GM20431 (cell line): ENCODE measurements around the gene RGS2.

Source experiments
- in situ Hi-C: fragments of 300-500 bp; cut with MseI, MboI; formaldehyde crosslinking; loops from one replicate; pipeline ENCODE4 v1.15.0; 2020; ENCODE audit warnings: low sequenced_read_pairs; ENCODE audit not compliant: unreplicated experiment

The RGS2 gene, protein sequence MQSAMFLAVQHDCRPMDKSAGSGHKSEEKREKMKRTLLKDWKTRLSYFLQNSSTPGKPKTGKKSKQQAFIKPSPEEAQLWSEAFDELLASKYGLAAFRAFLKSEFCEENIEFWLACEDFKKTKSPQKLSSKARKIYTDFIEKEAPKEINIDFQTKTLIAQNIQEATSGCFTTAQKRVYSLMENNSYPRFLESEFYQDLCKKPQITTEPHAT

DNA sequence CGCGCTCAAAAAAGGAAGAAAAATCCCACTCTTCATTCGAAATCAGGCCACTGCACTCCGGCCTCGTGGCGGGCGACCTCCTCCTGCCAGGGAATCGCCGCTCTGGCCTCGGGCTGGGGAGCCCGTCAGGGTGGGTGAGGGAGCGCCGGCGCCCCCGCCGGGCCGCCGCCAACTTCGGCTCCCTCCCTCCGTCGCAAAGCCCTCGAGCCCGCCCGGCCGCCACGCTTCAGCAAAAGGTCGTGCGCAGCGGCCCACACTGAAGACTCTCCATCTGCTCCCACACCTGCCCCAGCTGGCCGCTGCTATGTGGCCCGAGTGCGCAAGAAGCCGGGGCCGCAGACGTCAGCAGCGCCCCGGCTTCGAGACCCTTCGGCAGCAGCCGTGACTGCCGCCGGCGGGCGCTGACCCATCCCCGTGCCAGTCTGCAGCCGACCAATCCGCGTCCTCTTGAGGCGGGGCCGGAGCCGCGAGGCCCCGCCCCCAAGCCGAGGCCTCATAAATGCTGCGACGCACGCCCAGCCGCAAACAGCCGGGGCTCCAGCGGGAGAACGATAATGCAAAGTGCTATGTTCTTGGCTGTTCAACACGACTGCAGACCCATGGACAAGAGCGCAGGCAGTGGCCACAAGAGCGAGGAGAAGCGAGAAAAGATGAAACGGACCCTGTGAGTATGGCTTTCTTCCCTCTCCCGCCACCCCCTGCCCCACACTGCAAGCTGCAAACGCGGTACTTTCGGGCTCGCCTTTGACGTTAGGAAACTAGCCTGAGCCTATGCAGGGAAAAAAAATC lies at the start of gene RGS2:
Gene RGS2 (plus strand): TSS at position 522 of the 789 bp plus-strand sequence. CDS start 33 bp downstream, at position 555.
- in situ Hi-C loops: loop anchor here (25.0 kb wide), 1 partner anchor 204 kb away; no protein-coding TSS in a partner anchor

DNA sequence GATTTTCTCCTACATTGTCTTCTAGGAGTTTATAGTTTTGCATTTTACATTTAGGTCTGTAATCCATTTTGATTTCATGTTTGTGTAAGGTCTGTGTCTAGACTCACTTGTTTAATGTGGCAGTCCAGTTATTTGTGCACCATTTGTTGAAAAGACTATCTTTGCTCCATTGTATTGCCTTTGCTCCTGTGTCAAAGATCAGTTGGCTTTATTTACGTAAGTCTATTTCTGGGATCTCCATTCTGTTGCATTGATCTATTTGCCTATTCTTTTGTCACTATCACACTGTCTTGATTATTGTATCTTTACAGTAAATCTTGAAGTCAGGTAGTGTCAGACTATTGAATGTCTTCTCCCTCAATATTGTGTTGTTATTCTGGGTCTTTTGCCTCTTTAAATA lies 49.7 kb upstream of the RGS2 start:
- in situ Hi-C loops: no loop called here

DNA sequence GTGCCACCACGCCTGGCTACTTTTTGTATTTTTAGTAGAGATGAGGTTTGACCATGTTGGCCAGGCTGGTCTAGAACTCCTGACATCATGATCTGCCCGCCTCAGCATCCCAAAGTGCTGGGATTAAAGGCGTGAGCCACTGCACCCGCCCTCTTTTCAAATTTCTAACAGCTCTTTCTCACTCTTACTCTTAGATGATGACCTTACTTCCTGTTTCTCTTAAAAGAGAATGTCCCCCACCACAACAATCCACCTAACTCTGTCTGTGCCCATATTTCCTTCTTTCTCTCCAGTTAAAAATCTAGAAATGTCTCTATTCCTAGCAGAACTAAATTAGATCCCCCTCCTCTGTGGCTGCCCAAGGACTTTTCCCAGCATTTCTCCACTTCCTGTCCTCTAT lies 46.6 kb upstream of the RGS2 start:
- in situ Hi-C loops: no loop called here

DNA sequence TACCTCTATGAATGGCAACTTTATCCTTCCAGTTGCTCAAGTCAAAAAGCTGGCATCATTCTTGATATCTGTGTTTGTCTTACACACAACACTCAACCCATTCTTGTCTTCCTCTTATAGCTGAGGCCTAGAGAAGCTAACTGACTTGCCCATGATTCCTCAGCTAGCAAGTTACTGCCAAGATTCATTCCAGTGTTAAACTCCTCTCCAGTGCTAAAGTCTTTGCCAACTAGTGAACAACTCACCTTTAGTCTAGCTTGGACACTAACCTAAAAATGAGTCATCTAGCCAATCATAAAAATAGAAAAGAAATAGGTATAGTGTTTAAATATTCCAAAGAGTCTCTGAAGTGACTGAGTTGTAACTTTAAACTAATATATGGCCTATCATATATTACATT lies 45.6 kb upstream of the RGS2 start:
- in situ Hi-C loops: no loop called here

DNA sequence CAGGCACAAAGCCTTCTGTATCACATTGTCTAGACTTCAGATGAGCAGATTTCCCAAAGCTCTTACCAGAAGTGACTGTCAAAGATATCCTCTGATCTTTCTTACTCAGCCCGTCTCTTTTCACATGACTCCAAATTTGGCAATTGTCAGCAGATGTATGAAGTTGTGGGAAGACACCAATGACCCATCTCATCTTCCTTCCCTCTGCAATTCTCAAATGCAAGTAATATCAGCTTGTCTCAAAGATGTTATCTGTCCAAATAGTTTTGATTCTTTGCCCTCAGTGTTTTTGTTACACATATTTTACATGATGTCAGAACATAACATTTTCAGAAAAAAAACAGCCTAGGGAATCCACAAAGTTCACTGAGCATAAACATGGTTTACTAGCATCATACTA lies 45.1 kb upstream of the RGS2 start:
- in situ Hi-C loops: no loop called here

DNA sequence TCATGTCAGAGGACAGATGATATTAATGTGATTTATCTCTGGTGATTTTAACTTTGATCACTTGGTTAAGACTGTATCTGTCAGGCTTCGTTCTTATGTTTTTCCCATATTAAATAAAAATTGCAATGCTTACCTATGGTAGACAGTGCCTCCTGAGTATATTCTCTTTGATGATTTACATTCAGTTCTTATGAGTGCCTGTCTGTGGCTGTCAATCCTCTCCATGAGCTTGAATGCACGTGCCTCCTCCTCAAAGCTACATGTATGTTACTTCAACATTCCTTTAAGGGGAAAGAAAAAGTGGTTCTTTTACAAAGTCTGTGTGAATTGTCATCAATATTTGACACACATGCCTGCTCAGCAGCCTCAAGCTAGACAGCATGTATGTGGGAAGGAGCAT lies 44.2 kb upstream of the RGS2 start:
- in situ Hi-C loops: no loop called here

DNA sequence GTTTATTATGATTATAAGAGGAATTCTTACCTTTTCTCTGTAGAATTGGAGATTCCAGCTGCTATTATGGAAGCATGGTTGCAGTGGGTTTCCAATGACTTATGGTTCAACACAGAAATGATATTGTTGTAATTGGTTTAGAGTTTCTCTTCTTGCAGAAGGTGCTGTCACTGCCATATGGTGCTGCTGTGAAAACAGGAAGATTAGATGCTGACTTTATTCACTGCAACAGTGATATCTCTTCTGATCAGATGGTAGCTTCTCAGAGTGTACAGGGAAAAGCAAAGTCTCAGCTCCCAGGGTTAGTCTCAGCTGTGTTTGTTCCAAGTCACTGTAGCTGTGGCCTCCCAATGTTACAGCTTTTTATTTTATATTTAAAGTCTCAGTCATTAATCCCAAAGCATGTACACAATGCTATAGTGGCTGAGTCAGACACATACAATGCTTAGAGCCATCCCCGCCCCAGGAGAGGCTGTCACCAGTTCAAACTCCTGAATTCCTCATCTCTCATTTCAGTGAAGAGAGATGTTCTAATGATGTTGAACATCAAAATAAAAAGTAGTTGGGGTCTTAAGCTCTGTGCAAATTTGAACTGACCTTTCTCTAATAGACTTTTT lies 42.7 kb upstream of the RGS2 start:
- in situ Hi-C loops: no loop called here

DNA sequence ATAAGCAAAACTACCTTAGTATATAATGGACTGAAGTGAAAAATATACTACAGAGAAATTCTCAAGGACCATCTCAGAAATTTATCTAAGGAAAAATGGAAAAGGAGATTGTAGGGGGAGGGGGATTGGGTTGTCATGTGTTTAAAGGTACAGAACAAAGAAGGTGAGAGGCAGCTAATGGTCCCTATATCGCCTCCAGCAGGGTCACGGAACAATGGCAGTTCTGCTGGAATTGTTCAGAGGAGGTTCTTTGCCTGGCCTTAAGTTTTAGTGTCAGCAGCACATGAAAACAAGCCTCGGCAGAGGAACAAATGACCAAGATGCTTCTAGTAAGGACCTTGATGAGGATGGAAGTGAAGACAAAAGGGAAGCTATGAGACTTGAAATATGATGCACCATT lies 42.0 kb upstream of the RGS2 start:
- in situ Hi-C loops: no loop called here

DNA sequence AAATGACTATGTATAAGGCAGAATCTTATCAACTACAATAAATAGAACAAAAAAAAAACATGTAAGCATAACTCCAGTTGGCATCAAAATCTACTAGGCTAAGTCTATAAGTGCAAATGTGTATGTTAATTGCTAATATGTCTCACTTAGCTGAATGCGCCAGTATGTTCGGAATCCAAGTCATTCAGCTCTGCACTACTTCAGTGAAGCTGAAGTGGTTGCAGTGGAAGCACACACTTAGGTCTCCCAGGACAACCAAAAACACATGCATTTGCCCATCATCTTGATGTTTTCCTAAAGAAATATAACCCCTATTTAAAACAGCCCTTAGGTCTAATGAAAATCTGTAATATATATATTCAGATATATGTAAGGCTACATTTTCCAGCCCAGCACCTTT lies 41.0 kb upstream of the RGS2 start:
- in situ Hi-C loops: no loop called here

DNA sequence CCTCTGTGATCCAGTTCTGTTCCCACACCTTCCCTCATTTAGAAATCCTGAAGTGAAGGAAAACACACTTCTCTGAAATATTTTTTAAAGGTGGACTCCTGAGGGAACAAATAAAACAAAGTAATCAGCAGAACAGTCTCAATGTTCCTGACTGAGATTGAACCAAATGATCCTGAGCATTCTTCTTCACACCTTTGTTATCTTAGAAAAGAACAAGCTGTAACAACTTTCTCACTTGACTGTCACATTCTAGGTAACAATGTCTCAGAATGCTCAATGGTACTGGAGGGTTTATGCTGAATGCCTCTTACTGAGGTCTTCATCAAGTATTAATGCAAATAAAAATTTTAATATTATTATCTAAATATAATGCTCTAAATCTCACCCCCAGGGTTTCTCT lies 40.4 kb upstream of the RGS2 start:
- in situ Hi-C loops: no loop called here

DNA sequence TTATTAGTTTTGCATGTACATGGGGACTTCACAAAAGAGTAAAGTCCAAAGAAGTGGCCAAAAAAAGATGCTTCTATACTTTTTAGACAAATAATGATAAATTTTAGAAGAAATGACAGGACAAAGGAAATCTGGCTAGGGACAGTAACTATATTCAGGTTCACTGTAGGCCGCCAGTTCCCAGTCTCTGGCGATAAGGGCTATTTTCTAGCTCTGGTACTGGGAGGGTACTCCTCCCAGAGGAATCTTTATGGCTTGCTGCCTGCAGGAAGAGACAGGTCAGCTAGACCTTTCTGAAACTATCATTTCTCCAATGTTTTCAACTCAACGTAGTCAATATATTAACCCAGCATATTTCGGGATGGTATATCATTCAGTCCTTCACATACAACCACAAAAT lies 37.5 kb upstream of the RGS2 start:
- in situ Hi-C loops: no loop called here

DNA sequence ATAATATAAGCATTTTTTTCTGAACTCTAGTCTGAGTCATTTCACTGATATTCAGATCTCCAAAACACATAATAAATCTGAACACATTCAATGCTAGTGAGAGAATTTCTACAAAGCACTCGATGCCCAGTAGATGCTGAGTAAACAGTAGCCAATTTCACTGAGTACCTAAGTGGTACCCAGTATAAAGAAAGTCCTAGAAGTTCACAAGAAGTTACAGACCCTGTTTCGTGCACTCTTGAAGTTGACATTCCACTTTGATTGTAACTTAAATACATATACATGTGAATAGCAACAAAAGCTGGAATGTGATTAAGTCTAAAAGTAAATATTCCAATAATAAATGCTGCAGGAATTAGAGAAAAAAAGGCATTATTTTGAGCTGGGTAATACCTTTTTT lies 33.2 kb upstream of the RGS2 start:
- in situ Hi-C loops: loop anchor here (25.0 kb wide), 1 partner anchor 288 kb away; no protein-coding TSS in a partner anchor

DNA sequence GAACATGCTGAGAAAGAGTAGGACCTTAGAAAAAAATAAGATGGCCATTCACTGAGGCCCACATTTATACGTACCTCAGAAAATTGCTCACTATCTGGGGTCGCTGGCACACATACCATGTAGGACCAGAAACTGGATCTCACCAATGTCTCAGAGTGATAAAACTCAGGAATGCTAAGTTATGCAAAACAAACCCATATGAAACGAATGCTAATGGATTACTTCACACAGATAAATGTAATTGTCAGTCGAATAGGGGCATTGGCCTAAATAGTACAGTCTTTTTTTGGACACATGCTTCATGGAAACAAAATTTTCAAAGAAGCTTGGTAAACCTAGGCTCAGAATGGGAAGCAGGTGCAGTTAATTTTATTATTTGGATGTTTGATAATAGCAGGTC lies 32.6 kb upstream of the RGS2 start:
- in situ Hi-C loops: loop anchor here (25.0 kb wide), 1 partner anchor 289 kb away; no protein-coding TSS in a partner anchor

DNA sequence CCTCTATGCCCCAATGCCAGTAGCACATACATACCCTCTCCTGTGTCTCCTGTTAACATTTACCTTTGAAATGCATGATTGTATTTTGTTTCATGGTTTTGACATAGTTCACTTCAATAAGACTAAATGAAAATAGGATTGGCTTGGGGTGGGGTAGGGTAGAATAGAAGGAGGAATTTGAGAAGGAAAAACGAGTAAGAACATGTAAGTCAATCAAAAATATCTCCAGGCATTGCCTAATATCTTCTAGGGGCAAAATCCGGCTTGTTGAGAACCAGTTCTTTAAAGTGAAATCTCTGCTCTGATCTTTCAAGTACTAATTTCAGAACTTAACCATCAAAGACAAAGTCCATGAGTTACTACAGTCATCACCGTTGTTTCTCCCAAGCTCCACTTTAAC lies 31.8 kb upstream of the RGS2 start:
- in situ Hi-C loops: loop anchor here (25.0 kb wide), 1 partner anchor 290 kb away; no protein-coding TSS in a partner anchor

DNA sequence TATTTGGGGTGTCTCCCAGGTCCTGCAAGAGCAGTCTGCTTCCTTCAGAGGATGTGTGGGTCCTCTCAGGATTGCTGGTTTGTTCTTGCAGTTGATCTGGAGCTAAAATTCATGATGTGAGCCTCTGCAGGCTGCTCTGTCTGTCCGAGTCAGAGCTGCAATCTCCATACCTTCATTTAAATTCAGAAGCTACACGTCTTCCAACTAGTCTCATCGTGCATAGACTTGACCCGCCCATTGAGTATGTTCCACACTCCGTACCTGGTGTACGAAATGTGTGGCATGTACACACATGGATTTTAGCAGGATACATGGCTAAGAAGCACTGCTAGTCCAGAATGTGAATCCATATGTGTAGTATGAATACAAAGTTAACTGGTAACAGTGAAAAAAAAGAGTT lies 25.0 kb upstream of the RGS2 start:
- in situ Hi-C loops: loop anchor here (25.0 kb wide), 1 partner anchor 296 kb away; no protein-coding TSS in a partner anchor

DNA sequence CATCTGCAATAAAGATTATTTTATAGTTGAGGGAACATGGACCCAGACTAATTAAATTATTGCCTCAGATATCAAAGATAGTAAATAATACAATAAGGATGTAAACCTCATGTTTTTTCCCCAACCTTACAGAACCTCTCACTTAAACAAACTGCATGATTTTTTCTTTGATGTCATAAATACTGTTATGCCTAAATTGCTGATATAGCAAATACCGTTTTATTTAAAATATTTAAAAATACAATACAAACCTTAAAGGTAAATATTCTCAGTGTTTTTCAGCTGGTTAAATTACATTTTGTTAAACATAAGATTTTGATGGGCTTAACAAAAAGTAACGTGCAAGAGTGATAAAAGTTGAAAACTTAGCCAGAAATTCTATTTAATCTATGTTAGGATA lies 24.4 kb upstream of the RGS2 start:
- in situ Hi-C loops: loop anchor here (25.0 kb wide), 1 partner anchor 297 kb away; no protein-coding TSS in a partner anchor

DNA sequence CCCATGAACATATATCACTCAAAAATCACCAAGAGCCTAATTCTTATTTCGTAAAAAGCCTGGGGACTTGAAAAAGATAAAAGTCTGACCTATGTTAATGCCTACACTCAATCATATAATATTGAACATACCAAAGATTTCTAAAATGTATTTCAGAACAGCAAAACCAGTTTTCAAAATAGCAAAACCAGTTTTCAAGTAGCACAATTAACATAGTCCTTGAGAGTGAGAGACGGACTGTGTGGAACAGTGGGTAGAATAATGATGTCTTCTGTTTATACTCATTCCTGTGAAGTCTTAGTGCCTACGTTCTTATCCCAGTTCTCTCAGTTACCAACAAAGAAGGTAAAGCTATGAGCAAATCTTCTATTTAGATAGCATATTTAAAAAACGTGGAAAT lies 22.3 kb upstream of the RGS2 start:
- in situ Hi-C loops: loop anchor here (25.0 kb wide), 1 partner anchor 299 kb away; no protein-coding TSS in a partner anchor

DNA sequence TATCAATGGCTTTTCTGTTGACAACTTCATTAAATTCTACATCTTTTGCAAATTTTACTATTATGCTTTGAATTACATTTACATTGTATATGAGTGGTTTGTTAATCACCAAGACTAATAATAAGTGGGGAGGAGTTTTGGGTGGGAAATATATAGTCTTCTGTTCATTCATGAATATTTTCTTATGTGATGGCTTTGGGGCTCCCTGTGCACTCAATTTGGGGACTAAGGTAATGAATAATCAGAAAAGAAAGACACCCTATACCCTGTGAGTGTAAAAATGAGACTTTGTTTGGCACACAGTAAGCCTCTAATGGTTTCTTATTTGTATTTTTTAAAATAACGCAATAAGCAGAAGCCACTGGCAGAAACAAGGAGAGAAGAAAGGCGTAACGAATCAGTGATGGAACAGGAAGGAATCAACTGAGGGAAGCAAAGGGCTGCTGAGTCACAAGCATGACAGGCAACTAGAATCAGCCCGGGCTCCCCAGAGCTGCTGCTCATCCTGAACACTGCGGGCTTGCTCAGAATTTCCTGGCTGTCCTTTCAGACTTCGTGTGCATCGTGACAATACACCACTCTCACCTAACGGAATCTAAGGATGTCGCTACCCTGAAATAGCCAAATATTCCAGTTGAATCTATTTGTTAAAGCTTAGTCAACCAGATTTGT lies 20.8 kb upstream of the RGS2 start:
- in situ Hi-C loops: loop anchor here (25.0 kb wide), 1 partner anchor 301 kb away; no protein-coding TSS in a partner anchor

DNA sequence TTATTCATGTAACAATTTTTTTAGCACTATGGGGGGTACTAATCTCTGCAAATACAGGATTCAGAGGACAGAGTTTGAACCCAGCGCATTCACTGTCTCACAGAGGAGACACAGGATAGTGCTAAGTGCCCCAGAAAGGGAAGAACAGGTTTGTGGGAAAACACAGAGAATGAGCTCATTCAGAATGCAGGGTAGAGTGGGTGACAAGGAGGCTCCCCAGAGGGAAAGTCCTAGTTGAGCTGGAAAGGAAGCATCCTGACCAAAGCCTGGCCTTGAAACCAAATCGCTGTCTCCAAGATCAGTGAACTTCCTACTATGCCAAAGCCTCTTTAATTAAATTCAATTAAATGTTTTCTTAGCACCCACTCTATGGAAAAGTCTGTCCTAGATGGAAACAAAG lies 19.0 kb upstream of the RGS2 start:
- in situ Hi-C loops: loop anchor here (25.0 kb wide), 1 partner anchor 303 kb away; no protein-coding TSS in a partner anchor

DNA sequence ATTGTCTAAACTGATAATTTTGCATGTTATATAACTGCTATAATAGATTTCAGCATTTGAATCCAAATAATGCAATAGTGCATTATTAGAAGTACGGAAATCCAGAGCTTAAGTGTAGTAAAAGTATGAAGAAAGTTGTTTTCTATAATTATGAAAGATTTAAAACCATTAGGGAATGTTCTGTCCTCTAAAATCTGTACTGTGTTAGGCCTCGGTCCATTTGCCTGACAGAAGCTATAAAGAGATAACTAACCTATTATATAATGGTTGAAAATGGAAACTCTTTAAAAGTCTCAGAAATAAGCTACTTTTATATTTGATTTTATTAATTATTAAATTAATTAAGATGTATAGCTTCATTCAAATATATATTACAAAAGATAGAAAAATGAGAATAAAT lies 16.2 kb upstream of the RGS2 start:
- in situ Hi-C loops: loop anchor here (25.0 kb wide), 1 partner anchor 305 kb away; no protein-coding TSS in a partner anchor
